HG03469 (cell line): Measurements from ENCODE around the gene CDC45.
"Not testable (repeated sequence)": the region's sequence is repeated elsewhere in the genome, so short reads cannot be mapped to it uniquely, and the experiment has no call there.

Experiments used
- ATAC-seq: cut with Tn5 transposase; IDR thresholded peaks from one replicate; pipeline ENCODE4 v1.9.1; 2021; ENCODE audit warnings: mild to moderate bottlenecking, moderate library complexity, moderate number of reproducible peaks; ENCODE audit not compliant: unreplicated experiment

The CDC45 gene

GRCh38 chr22:19525666-19526065 is 45.9 kb downstream of the CDC45 start:
- ATAC-seq: no peak

- no peak for ATAC-seq
These were observed 46.5 kb downstream of the CDC45 start for GRCh38 chr22:19526076-19526701.

- ATAC-seq: no peak
These were observed 47.0 kb downstream of the CDC45 start for GRCh38 chr22:19526702-19527111.

- no peak for ATAC-seq
These were observed 47.6 kb downstream of the CDC45 start for GRCh38 chr22:19527321-19527721.

- ATAC-seq: no peak
These were observed 48.2 kb downstream of the CDC45 start for GRCh38 chr22:19527861-19528417.

- no peak for ATAC-seq
These were observed 50.1 kb downstream of the CDC45 start for GRCh38 chr22:19529811-19530210.

GRCh38 chr22:19530751-19531150 is 51.0 kb downstream of the CDC45 start:
- ATAC-seq: no peak

GRCh38 chr22:19531327-19531726 is 51.6 kb downstream of the CDC45 start:
- not testable (repeated sequence) for ATAC-seq

- ATAC-seq: no peak
These were observed 53.4 kb downstream of the CDC45 start for GRCh38 chr22:19533049-19533626.

GRCh38 chr22:19533857-19534256 is 54.1 kb downstream of the CDC45 start:
- ATAC-seq: no peak

GRCh38 chr22:19535001-19535400 is 55.3 kb downstream of the CDC45 start:
- ATAC-seq: no peak

- no peak for ATAC-seq
These were observed 56.8 kb downstream of the CDC45 start for GRCh38 chr22:19536564-19536963.

- ATAC-seq: no peak
These were observed 58.3 kb downstream of the CDC45 start for GRCh38 chr22:19537941-19538488.

- ATAC-seq: no peak
These were observed 60.7 kb downstream of the CDC45 start for GRCh38 chr22:19540394-19540793.

GRCh38 chr22:19543970-19544708 is 64.4 kb downstream of the CDC45 start:
- ATAC-seq: no peak

- ATAC-seq: no peak
These were observed 66.2 kb downstream of the CDC45 start for GRCh38 chr22:19545935-19546207.

GRCh38 chr22:19546680-19547079 is 67.0 kb downstream of the CDC45 start:
- no peak for ATAC-seq

GRCh38 chr22:19547620-19548019 is 67.9 kb downstream of the CDC45 start:
- ATAC-seq: no peak

- ATAC-seq: not testable (repeated sequence)
These were observed 68.7 kb downstream of the CDC45 start for GRCh38 chr22:19548427-19548826.

- no peak for ATAC-seq
These were observed 69.2 kb downstream of the CDC45 start for GRCh38 chr22:19548964-19549363.

GRCh38 chr22:19549428-19549827 is 69.7 kb downstream of the CDC45 start:
- ATAC-seq: no peak

- no peak for ATAC-seq
These were observed 70.7 kb downstream of the CDC45 start for GRCh38 chr22:19550382-19550781.
